SW 1271 (cell line): ENCODE results near the gene CD9.
"Not testable (repeated sequence)": the region's sequence is repeated elsewhere in the genome, so short reads cannot be mapped to it uniquely, and the experiment has no call there.

ENCODE experiments used
- DNase-seq, 2 experiments: peaks; one replicate each; lab custom pipeline; 2025; lab: John Stamatoyannopoulos, UW

The CD9 gene

GRCh38 chr12:6199531-6200255 is 507 bp upstream of the CD9 start:
- peak in 1 of 2 experiments; percentile 60 for DNase-seq

GRCh38 chr12:6201213-6201608 is 1.0 kb downstream of the CD9 start:
- peak in 1 of 2 experiments; percentile 30 for DNase-seq

DNA sequence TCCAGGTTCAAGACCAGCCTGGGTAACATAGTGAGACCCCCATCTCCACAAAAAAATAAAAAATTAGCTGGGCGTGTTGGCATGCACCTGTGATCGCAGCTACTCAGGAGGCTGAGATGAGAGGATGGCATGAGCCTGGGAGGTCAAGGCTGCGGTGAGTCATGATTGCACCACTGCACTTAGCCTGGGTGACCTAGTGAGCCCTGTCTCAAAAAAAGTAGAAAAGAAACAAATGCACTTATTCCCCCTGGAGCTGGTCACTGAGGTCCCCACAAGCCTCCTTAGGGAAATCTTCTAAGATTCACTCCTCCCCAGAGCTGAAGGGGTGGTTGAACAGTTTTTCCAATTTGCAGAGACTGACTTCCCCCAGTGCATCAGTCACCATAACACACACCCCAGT is 1.6 kb downstream of the CD9 start:
- DNase-seq = no peak

- DNase-seq = no peak
These were observed 2.1 kb downstream of the CD9 start for GRCh38 chr12:6202304-6202703.

DNA sequence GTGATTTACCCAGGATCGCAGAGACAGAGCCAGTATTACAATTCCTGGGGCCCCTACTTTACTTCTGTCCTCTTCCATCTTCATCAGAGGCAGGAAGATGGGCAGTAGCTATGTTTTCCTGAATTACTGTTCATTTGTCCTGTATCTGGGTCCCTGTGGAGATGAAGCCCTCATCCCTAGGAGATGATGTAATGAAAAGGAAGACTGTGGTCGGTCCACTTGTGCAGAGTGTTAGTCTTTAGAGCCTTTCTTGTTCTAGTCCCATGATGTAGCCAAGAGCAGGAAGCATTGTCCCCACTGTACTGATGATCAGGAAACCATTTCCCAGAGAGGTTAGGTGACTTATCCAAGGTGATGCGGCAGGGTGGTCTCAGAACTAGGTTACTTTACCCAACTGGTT is 2.6 kb downstream of the CD9 start:
- no peak for DNase-seq

DNA sequence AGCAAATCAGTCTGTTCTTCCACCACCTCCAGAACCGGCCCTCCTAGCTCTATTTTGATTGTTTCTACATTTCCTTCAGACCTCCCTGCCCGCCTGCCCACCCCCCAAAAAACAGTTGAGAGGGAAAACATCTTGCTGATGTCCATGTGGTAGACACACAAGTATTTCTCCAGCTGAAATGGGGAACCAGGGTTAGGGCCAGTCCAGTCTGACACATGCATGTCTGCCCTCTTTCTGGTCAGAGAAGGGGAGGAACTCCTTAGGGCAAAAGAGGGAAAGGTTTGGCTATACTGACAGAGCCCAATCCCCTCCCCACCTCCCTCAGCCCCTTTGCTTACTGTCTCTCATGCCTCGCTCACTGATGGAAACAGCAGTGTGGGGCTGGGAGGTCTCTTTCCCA is 3.4 kb downstream of the CD9 start:
- no peak for DNase-seq

- peak in 1 of 2 experiments; percentile 25 for DNase-seq
These were observed 4.4 kb downstream of the CD9 start for GRCh38 chr12:6204533-6205143.

GRCh38 chr12:6205144-6205539 is 4.9 kb downstream of the CD9 start:
- no peak for DNase-seq

DNA sequence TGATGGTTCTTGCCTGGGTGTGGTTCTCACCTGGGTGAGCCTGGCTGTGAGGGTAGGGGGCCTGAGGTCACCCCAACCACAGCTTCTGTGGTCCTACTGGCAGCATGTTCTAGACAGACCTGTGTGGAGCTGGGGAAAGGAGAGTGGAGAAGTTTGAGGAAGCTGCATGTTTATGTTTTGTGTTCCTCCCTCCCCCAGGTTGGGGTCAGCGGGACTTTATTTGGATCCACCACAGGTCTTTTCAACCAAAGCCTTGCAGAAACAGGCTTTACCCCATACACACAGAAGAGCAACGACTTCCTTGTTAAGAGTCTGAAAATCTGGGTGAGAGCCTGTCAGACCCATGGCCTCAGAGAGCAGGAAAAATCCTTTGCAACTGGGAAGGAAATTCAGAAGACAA is 5.6 kb downstream of the CD9 start:
- DNase-seq = no peak

DNA sequence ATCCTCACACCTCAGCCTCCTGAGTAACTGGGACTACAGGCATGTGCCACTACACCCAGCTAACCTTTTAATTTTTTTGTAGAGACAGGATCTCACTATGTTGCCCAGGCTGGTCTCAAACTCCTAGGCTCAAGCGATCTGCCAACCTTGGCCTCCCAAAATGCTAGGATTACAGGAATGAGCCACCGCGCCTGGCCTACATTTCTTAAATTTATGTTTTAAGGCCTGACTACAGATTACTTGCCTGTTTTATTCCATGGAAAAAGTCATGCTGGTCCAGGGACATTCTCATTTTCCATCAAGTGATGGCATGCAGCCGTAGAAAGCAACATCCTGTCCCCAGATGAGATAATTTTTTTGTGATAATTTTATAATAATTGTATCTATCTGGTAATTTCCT is 6.1 kb downstream of the CD9 start:
- no peak for DNase-seq

- no peak for DNase-seq
These were observed 7.2 kb downstream of the CD9 start for GRCh38 chr12:6207259-6207925.

- DNase-seq = no peak
These were observed 7.9 kb downstream of the CD9 start for GRCh38 chr12:6208130-6208529.

DNA sequence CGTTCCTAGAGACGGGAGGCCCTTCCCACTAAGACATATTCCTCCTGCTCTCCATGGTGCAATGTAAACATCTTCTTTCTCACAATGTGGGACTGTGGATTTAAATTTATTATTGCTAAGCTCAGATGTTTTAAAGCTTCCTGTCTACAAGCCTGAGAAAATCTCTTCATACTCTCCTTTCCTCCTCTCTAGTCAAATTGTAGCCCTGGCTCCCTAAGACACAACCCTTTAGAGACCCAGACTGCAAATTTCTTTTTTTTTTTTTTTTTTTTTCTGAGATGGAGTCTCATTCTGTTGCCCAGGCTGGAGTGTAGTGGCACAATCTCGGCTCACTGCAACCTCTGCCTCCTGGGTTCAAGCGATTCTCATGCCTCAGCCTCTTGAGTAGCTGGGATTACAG is 9.2 kb downstream of the CD9 start:
- not testable (repeated sequence) for DNase-seq

- no peak for DNase-seq
These were observed 11.2 kb downstream of the CD9 start for GRCh38 chr12:6211421-6211869.

DNA sequence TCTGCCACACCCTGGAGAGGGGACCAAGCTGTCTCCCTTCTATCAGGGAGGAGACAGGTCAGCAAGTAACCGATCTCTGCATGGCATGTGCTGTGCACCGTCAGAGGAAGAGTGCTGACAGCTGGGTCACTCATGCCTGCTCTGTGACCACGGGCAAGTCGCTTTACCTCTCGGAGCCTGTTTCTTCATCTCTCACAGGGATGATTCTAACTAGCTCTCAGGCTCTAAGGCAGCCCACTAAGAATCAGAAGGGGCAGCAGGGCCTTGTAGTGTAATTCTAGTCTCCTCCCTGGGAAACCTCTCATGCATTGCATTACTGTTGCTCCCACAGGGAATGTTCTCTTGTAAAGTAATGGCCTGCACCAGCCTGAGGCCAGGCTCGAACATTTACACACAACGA is 11.9 kb downstream of the CD9 start:
- no peak for DNase-seq

DNA sequence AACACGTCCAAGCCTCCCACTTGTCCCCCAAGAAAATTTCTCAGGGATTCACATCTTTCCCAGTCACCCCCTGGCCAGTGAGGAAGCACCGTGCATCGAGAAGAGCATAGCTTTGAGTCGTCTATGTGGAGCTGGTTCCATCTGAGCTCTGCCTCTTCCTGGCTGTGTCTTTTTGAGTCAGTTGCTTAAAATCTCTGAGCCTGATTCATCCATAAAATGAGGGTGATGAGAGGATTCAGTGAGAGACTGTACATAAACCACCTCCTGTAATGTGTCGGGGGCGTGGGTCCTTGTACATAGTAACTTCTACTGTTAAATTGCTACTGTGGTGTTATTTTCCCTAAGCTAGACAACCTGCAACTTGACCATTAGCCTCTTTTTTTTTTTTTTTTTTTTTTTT is 13.8 kb downstream of the CD9 start:
- no peak for DNase-seq

GRCh38 chr12:6214633-6215032 is 14.4 kb downstream of the CD9 start:
- DNase-seq = no peak

DNA sequence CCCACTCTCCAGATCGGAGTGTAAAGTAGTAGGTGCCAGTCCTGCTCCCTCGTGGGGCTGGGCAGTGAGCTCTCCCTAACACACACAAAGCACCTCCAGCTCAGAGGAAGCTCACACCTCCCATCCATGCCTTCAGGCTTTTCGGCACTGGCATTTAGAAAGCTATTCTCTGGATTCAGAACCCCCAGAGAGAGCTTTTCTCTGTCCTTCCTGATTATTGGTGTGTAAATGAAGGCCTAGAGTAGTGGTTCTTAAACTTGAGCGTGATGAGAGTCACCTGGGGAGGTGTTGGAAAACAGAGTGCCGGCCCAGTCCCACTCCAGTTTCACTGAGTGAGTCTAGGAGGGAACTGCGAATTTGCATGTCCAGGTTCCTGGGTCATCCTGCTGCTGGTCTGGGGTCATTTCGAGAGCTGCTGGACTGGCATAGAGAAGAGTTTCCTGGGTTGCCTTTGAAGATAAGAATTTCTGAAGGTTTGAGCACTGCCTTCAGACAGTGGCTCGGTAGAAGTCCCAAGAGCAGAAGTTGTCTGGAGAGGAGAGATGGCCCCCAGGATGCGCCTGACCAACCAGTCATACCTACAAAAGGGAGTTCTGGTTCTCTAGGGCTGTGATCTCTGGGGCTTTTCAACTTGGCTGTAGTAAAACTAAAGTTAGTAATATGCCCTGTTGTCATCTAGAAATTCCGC is 15.1 kb downstream of the CD9 start:
- DNase-seq = peak in 1 of 2 experiments; percentile 60

GRCh38 chr12:6215932-6216494 is 15.8 kb downstream of the CD9 start:
- peak; percentile 98 to 99 for DNase-seq

DNA sequence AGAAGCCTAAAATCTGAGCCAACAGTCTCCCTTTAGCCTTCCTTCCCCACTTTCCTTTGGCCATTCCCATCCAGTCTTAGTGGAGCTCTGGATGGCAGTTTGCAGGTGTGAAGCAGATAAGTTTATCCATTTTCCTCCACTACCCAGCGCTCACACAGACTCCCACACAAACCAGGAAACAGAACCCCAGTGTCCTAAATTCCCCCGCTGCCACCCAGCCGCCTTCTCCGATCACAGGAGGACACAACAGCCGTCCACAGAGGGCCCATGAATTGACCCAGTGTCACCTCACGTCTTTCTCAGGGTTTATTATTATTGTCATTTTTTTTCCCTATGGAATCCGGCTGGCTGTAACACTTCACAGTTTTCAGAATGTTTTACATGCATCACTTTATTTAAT is 16.4 kb downstream of the CD9 start:
- DNase-seq = no peak

- DNase-seq = no peak
These were observed 18.2 kb downstream of the CD9 start for GRCh38 chr12:6218347-6218925.

GRCh38 chr12:6219980-6220379 is 19.8 kb downstream of the CD9 start:
- no peak for DNase-seq
